K562 treated with DMSO at 1 percent for 12 hours (cell line): ENCODE data around the gene SH3TC2. TPM values are rescaled to one million over a fixed set of nuclear protein-coding genes. Genes with fewer than 3 reads are reported as not detected.

ENCODE experiments used
- total RNA-seq: library from RNA; unstranded; fragments of 300-600 nt; gene quantifications from 2 replicates; pipeline ENCODE4 v1.2.3, GENCODE V29; 2022; ENCODE audit not compliant: insufficient read depth

SH3TC2 gene
- 0.23 TPM in 1 of 2 replicates, not detected in the other for total RNA-seq

GRCh38 chr5:149063017-149063687 lies at the start of gene SH3TC2:
Gene SH3TC2, minus strand, starts transcription at chr5:149063062. Its CDS starts 40 bp downstream, at chr5:149063022.

Other genes starting within 250 kb of the SH3TC2 start
- gene ADRB2, start 236.5 kb downstream of the SH3TC2 start, total RNA-seq, result not detected in 2 replicates
- gene ABLIM3, start 78.4 kb upstream of the SH3TC2 start, total RNA-seq, result 1.1 TPM in 1 of 2 replicates, not detected in the other
- gene AFAP1L1, start 208.8 kb upstream of the SH3TC2 start, total RNA-seq, result not detected in 2 replicates